GM19328 (cell line): ENCODE measurements around the gene NINJ2.
A peak's percentile ranks its signal among the peaks of the same experiment; 100 is the strongest.
"Not testable (repeated sequence)": the region's sequence is repeated elsewhere in the genome, so short reads cannot be mapped to it uniquely, and the experiment has no call there.

ENCODE experiments used
- ATAC-seq: cut with Tn5 transposase; IDR thresholded peaks from one replicate; pipeline ENCODE4 v1.9.1; 2021; ENCODE audit warnings: mild to moderate bottlenecking, moderate library complexity; ENCODE audit not compliant: unreplicated experiment

NINJ2 gene

DNA sequence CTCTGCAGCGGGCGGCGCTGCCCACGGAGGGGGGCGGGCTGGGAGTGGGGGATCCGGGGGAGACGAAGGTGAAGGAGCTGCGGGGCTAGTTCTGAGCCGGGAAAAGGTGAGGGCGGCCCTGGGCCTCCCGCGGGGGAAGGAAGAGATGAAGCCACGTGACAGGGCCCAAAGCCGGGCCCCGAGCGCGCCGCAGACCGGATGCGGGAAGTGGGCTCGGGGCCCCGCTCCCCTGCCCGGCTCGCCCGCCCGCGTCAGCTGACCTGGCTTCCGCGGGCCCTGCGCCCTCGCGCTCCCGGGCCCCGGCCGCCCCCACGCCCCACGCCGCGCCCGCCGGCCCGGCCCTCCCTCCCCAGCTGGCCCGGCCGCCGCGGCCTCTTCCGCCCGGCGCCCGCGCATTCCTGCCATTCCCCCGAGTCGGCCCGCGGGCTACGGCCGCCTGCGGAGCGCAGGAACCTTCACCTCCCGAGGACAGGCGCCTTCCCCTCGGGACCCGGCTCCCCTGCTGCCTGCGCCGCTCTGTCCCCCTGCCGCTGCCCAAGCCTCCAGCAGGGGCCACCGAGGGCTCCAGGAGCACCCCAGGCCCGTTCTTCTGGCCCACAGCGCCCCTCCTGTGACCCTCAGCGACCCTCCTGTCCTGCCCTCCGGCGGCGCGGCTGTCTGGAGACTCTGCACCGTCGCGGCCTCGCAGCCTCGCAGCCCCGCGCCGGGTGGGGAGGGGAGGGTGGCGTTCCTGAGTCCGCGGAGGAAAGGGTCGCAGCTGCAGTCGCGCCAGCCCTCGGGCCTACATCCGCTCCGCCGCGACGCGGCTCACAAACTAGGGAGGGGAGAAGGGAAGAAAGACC lies 20.4 kb downstream of the NINJ2 start:
- peak; percentile 62 for ATAC-seq

DNA sequence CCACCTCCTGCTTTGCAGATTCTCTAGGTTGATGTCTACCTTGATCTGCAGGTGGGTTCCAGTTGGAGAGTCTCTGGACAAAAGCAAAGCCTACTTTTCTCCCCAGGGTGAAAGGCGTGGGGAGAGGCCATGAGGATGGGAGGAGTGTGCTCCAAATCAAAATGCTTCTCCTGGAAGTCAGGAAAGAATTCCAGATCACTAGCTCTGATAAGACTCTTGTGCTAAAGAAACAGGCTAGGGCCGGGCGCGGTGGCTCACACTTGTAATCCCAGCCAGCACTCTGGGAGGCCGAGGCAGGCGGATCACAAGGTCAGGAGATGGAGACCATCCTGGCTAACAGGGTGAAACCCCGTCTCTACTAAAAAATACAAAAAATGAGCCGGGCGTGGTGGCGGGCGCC lies 21.9 kb downstream of the NINJ2 start:
- ATAC-seq: not testable (repeated sequence)

DNA sequence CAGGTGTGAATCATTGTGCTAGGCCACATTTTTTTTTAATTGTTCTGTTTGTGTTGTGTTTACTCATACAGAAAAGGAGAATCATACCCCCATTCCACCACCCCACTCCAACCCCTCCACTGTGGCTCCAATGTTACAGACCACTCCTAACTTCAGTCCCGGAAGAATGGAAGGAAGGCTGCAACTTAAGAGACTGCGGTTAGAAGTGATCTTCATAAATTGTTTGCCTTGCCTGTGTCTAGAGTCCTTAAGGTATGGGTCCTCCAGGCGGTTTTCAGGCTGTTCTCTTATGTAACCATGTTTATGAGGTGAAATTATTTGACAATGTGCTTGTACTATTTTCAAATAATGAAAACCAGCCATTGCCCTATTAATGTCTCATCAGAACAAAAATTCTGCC lies 22.5 kb downstream of the NINJ2 start:
- ATAC-seq: no peak

DNA sequence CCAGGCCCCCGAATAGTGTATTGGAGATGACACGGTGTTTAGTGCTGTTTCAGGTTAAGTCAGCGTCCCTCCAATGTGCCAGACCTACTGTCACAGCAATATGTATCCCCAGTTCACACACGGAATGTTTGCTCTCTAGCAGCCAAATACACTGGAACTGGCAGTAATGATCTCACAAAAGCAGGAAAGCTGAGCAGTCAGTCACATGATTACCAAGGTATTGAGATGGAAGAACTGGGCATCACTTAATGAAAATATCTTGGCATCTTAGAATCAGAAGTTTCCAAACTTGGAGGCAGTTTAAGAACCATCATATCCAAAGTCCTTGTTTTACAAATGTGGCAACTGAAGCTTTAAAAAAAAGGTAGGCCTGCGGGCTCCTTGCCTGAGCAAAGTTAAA lies 23.3 kb downstream of the NINJ2 start:
- no peak for ATAC-seq

DNA sequence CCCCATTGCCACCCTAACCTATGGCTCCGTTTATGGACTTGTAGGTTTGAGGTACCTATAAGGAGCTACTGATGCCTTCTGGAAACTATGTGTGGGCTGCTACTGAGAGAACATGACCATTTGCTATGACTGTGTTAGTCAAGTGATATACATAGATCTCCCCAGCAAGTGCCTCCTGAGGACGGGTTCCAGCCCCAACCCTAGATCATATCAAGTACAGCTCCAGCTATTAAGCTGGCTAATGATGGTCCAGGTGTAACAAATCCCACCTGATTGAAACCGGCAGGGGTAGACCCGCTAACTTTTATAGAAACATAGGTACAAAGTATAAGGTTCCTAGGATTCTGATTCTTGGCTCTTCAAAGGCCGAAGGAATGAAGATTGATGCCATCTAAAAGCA lies 23.7 kb downstream of the NINJ2 start:
- no peak for ATAC-seq

DNA sequence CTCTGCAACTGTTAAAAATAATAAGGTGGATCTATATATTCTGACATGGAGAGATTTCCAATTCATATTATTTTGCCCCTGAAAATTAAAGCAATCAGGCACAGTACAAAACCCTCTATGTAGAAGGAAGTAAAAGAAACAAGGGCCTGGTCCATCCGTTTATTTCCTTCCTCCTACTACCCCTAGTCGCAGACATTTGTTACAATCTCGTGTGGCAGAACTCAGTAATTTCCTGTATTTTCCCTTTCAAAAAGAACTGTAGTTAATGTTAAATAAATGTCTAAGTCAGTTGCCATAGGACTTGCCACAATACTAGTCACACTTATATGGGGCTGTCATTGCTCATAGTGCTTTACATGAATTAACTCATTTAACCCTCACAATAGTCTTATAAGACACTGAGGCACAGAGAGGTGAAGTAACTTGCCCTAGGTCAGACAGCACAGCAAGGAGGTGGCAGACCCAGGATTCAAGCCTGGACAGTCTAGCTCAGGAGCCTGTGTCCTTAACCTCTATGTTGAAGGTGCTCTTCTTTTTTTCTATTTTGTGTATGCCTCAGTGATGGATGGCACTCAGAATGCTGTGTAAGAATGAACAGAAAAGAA lies 24.2 kb downstream of the NINJ2 start:
- no peak for ATAC-seq

DNA sequence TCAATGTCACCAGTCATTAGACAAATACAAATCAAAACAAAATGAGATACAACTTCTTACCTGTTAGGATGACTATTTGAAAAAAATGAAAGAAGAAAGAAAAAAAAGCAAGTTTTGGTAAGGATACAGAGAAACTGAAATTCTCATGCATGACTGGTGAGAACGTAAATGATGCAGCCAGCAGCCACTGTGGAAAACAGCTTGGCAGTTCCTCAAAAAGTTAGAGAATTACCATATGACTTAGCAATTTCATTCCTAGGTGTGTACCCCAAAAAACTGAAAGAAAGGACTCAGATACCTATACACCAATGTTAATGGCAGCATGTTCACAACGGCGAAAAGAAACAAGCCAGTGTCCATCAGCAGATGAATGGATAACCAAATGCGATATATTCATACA lies 26.6 kb downstream of the NINJ2 start:
- no peak for ATAC-seq

DNA sequence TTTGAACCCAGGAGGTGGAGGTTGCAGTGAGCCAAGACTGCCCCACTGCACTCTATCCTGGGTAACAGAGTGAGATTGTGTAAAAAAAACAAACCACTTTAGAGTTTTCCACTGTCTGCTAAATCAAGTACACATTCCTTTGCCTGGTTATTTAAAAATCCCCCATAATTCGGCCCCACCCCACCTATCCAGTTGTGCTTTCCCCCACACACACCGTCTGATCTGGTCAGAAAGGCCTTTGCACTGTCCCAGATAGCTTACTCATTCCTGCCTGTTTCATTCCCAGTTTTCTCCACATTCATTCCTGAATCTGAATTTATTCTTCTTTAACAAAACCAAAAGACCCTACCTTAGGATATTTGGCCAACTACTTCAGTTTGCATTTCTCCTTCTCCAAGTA lies 29.5 kb downstream of the NINJ2 start:
- ATAC-seq: no peak

DNA sequence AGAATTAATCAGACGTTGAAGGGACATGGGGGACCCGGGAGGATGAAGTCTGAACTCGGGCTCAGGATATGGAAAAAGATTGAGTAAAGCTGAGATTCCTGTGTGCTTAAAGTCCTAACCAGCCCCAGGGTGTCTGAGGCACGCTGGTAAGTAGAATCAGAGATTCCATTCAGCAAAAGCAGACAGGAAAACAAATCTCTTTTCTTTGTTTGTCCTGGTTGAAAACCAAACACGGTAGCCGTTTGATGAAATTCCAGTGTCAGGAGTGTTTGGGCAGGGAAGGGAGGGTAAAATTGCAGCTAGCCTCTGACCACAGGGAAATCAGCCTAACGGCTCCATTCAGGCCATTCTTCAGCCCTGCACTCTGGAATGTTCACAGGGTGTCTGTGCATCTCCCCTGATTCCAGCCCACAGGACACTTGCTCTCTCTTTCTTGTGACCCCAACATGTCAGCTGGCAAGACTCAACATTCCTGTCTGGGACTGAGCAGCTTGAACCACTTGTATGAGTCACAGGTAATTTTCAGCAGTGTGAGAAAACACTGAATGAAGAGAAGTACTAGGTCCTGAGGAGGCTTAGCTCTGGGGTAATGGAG lies 31.0 kb downstream of the NINJ2 start:
- no peak for ATAC-seq

DNA sequence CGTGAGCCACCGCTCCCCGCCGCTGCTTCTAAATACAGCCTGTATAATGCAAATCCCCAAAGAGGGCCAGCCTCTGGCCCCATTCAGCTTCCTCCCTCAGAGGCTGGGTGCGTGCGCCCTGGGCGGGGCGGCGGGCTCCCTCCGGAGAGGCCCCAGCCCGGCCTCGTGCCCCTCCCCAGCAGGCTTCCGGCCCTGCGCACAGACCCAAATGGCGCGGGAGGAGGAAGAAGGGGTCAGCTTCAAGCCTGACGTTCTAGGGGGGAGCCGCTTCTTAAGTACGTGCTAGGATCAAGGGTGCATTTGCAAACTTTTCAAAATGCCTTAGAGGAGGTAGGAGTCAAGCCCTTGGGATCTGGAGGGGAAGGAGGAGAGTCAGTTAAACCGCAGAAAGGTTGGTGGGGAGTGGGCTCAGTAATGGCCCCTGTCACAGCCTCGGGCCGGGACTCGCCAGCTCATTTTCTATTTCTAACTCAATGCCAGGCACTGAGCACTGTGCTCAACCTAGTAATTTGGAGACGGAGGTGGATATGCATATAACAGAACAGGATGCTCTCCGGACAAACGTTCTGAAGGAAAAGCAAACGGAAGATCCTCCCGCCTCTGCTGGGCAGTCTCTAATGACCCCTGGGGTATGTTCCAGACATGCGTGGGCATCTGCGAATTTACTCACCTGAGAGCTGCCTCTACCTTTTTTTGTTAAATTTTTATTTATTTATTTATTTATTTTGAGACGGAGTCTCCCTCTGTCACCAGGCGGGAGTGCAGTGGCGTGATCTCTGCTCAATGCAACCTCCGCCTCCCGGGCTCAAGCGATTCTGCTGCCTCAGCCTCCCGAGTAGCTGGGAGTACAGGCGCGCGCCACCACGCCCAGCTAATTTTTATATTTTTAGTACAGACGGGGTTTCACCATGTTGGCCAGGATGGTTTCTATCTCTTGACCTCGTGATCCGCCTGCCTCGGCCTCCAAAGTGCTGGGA lies 32.3 kb downstream of the NINJ2 start:
- ATAC-seq: peak; percentile 95

DNA sequence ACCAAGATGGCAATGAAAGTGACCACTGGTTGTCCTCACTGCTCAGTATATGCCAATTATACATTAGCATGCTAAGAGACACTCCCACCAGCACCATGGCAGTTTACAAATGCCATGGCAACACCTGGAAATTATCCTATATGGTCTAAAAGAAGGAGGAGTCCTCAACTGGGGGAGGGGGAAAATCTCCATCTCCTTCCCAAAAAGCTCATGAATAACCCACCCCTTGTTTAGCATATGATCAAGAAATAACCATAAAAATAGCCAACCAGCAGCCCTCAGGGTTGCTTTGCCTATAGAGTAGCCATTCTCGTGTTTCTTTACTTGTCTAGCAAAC lies 34.5 kb downstream of the NINJ2 start:
- not testable (repeated sequence) for ATAC-seq

DNA sequence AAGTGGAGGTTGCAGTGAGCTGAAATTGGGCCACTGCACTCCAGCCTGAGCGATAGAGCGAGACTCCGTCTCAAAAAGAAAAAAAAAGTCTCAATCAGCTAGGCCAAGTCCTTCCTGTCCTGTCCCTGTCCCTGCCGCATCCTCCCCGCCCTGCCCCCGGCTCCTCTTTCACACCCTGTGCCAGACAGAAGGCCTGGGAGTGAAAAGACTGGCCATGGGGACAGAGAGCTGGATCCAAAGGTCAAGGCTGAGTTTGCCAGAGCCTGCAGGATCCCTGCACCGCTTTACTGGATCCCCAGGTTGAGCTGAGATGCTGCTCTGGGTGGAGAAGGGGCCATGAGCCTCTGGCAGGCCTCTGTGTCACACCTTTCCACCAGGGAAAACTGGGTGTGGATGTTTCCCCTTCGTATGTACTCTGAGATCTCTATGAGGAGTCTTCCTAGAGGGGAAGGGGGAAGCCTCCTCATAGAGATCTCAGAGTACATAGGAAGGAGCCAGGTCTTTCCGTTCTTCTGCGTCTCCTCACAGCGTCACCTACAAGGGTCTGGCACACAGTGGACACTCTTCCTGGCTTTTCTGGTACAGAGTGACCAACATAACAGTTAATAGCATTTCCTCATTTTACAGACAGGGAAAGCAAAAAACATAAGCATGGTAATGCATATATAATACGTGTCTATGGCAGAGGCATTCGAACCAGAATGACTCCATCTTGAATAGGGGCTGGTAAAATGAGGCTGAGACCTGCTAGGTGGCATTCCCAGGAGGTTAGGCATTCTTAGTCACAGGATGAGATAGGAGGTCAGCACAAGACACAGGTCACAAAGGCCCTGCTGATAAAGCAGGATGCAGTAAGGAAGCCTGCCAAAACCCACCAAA lies 35.1 kb downstream of the NINJ2 start:
- no peak for ATAC-seq

DNA sequence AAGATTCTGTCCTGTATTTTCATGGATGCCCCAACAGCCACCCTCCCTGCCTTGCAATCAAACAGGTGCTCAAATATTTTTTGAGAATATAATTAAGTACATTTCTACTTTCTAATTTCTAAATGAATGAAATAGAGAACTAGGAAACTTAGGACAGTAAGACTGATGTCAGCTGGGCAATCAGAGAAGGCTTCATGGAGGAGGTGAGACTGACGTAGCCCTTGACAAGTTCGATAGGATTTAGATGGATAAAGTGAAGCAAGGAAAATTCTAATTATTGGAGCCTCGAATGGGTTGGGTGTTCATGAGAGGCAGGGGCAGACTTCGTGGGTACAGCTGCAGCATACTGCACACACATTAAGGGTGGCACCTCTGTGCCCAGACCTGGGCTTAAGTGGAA lies 36.0 kb downstream of the NINJ2 start:
- ATAC-seq: no peak

DNA sequence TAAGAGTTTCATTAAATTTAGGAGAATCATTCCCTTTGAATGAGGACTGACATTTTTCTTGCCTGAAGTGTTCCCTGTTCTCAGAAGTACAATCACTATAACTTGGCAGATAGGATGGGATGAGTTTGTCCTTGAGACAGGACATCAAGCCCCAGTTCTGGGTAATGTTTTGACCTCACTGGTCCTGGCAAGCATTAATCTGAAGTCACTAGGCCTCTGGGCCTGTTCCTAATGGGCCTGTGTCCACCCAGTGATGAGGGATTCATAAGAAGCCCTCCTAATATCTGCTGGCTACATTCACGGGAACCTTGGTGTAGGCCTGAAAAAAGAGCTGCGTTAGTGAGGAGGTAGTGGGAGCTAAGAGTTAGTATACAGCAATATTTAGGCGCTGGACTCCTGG lies 37.2 kb downstream of the NINJ2 start:
- no peak for ATAC-seq

DNA sequence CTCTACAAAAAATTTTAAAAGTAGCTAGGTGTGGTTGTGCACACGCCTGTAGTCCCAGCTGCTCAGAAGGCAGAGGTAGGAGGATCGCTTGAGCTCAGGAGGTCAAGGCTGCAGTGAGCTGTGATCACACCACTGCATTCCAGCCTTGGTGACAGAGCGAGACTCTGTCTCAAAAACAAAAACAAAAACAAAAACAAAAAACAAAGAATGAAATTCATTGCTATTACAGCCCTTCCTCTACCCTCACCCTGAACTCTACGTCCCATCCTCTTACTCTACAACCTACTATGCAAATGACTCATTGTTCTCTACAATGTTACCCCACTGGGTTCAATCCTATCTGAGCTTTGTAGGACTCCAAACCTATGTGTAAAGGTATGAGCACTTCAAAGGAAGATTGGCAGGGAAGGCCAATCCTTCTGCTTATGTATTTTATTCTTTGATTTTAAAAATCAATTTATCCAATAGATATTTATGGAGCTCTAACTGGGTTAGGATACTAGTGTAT lies 39.3 kb downstream of the NINJ2 start:
- no peak for ATAC-seq

DNA sequence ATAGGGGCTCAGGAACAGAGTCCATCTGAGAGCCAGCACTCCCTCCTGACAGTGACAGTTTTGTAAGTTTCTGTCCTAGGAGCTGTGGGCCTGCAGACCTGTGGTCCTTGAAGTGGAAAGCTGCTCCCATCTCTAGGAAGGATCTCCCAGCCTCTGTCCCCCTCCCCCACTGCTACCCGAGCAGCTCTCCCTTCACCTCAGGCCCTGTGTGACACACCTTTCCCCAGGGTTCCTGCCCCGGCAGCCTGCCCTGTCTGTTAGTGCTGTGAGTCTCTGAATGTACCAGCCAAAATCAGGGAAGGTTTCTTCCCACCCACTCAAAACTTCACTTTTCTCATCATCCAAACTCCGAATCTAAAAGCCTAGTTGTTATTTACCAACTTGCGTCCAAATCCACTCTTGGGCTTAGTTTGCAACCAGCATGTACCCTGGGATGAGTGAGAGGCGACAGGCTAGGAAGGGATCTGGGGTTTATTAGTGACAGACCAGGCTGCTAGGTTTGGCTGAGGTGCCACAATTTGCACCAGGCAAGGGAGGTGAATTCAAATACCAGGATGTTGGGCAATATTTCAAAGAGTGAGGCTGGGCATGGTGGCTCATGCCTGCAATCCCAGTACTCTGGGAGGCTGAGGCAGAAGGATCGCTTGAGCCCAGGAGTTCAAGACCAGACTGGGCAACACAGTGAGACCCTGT lies 39.9 kb downstream of the NINJ2 start:
- no peak for ATAC-seq

DNA sequence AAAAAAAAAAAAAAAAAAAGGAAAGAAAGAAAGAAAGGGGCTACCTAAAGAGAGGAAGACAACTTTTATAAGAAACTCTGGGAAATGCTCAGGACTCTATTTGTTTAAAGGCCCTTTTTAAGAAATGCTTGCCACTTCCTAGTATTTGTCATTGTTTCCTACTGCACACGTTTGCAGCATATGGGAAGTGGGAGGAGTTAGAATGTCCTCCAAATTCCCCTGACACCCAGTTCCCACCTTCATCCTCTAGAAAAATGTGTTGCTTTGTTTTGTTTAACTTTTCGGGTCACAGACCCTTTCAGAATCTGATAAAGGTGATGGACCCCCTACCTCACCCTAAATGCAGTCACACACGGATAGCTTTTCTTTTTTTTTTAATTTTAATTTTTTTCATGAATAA lies 40.8 kb downstream of the NINJ2 start:
- no peak for ATAC-seq

DNA sequence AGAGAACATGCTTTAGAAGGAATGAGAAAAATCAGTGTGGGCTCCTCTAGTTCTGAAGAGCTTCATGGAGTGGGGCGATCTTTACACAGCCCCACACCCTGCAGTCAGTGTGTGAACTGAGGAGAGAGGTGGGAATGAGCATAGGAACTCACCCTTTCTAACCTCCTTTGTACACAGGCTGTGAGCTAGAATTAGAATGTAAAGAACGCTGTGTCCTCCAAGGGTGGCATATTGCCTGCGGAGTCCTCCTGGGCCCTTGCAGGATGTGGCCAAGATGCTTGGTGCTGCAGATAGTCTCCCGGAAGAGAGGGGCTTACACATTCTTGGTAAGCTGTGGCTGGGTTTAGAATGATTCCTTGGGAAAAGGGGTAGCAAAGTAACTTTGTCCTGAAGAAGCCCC lies 43.9 kb downstream of the NINJ2 start:
- no peak for ATAC-seq

DNA sequence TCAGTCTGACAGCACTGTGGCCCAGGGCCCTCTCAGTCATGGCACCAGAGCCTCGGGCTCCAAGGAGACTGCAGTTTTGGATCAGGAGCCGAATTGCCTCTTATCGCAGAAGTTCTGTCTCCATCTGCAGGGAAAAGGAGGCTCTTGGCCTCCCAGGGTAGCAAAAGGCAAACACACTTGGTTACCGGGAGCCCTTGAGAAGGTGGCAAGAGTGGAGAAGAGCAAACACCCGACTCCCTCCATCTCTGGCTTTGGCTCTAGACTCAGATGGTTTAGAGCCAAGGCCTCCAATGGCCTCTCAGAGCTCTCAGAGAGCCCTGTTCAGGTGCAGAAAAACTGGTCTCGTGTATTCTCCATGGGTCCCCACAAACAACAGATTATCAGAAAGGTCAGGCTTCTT lies 44.6 kb downstream of the NINJ2 start:
- ATAC-seq: no peak
